ENCODE measurements around the gene CCDC57. TPM values are rescaled to one million over a fixed set of nuclear protein-coding genes. Genes with fewer than 3 reads are reported as not detected.

CCDC57 gene
- total and polyA plus RNA-seq, 4 donors = 5.4 to 19.1 (median 11.7) TPM

DNA sequence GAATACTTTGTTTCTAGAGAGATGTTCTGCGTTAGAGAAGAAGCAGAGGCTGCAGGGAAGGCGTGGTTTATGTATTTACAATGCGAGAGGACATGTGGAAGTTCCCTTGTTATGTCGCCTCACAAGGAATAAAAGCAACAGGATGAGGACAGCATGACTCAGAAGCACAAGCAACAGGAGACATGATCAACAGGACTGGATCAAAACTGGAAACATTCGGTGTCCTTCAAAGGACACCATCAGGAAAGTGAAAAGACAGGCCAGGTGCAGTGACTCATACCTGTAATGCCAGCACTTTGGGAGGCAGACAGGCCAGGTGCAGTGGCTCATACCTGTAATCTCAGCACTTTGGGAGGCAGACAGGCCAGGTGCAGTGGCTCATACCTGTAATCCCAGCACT lies 52.6 kb downstream of the CCDC57 start:
- H3K9me3 ChIP-seq (ENCODE audit: control insufficient read depth in 4 of 4, low read length in 3 of 4) = no peaks in the 10 kb centered on the region
- H3K4me1 ChIP-seq (ENCODE audit: control insufficient read depth in 4 of 4, insufficient read depth in 4 of 4, low read length in 3 of 4) = no peaks in the 10 kb centered on the region
- TF ChIP-seq SP1 (IDR thresholded peaks at IDR 0.05) = no peak
- TF ChIP-seq FOXA1 (IDR thresholded peaks at IDR 0.05) = no peak
- TF ChIP-seq HNF4A (conservative IDR thresholded peaks at IDR 0.05) = no peak
- TF ChIP-seq RXRA (IDR thresholded peaks at IDR 0.05) = no peak
- TF ChIP-seq CTCF (IDR thresholded peaks at IDR 0.05; ENCODE audit: low read depth, low read length, missing input control) = no peak
- TF ChIP-seq ZBTB33 (IDR thresholded peaks at IDR 0.05) = no peak
- TF ChIP-seq HNF4G (IDR thresholded peaks at IDR 0.05) = no peak
- TF ChIP-seq, protein P1, sequence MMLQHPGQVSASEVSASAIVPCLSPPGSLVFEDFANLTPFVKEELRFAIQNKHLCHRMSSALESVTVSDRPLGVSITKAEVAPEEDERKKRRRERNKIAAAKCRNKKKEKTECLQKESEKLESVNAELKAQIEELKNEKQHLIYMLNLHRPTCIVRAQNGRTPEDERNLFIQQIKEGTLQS (IDR thresholded peaks at IDR 0.05) = no peak
- TF ChIP-seq FOXA2 (IDR thresholded peaks at IDR 0.05) = no peak
- TF ChIP-seq TAF1 (conservative IDR thresholded peaks at IDR 0.05) = no peak
- no peak for TF ChIP-seq MAX (IDR thresholded peaks at IDR 0.05)
- TF ChIP-seq RAD21 (IDR thresholded peaks at IDR 0.05) = no peak
- TF ChIP-seq EGR1 (IDR thresholded peaks at IDR 0.05; ENCODE audit: low read depth in 2 of 2) = no peak
- DNase-seq (ENCODE audit: low spot score) = no peak
- H3K4me3 ChIP-seq (ENCODE audit: low read depth in 1 of 3, low read length in 3 of 3) = no peak overlapping the region
- H3K27me3 ChIP-seq (ENCODE audit: control insufficient read depth in 4 of 4, insufficient read depth in 4 of 4, low read length in 3 of 4) = no peaks in the 10 kb centered on the region
- no peak overlapping the region for H3K27ac ChIP-seq (ENCODE audit: low read depth in 1 of 2, low read length in 2 of 2)
- 95% methylated on average over 5 of the region's 5 CpGs for WGBS
- peaks cover 0 to 2% (median 0%) of the 10 kb centered on the region in 4 donors for H3K36me3 ChIP-seq (ENCODE audit: control insufficient read depth in 4 of 4, insufficient read depth in 3 of 4, low read depth in 1 of 4, low read length in 3 of 4)
- H3K9ac ChIP-seq (ENCODE audit: low read depth in 1 of 2, low read length in 2 of 2) = no peak overlapping the region

GRCh38 chr17:82158825-82159224 lies 53.8 kb downstream of the CCDC57 start:
- whole genome bisulfite sequencing = 96% methylated on average over 10 of the region's 10 CpGs
- Histone ChIP-seq H3K9ac (ENCODE audit: low read depth in 1 of 2, low read length in 2 of 2) (no peak overlapping the region), H3K27me3 (ENCODE audit: control insufficient read depth in 4 of 4, insufficient read depth in 4 of 4, low read length in 3 of 4) (no peaks in the 10 kb centered on the region), H3K36me3 (ENCODE audit: control insufficient read depth in 4 of 4, insufficient read depth in 3 of 4, low read depth in 1 of 4, low read length in 3 of 4) (peaks cover 0 to 2% (median 0%) of the 10 kb centered on the region in 4 donors), H3K9me3 (ENCODE audit: control insufficient read depth in 4 of 4, low read length in 3 of 4) (no peaks in the 10 kb centered on the region), H3K4me1 (ENCODE audit: control insufficient read depth in 4 of 4, insufficient read depth in 4 of 4, low read length in 3 of 4) (peaks cover 0 to 5% (median 2%) of the 10 kb centered on the region in 4 donors), H3K4me3 (ENCODE audit: low read depth in 1 of 3, low read length in 3 of 3) (no peak overlapping the region), H3K27ac (ENCODE audit: low read depth in 1 of 2, low read length in 2 of 2) (no peak overlapping the region)
- no peak for DNase-seq (ENCODE audit: low spot score)
- TF ChIP-seq YY1 (IDR thresholded peaks at IDR 0.05) (no peak), EGR1 (IDR thresholded peaks at IDR 0.05; ENCODE audit: low read depth in 2 of 2) (no peak), HNF4A (conservative IDR thresholded peaks at IDR 0.05) (no peak), CTCF (IDR thresholded peaks at IDR 0.05; ENCODE audit: low read depth, low read length, missing input control) (no peak)

Measured in liver (tissue), 9 donors.